GM19438 (cell line): ENCODE results near the gene CDRT15.
"Not testable (repeated sequence)": the region's sequence is repeated elsewhere in the genome, so short reads cannot be mapped to it uniquely, and the experiment has no call there.

Experiments
- ATAC-seq: cut with Tn5 transposase; IDR thresholded peaks from one replicate; pipeline ENCODE4 v1.9.1; 2021; ENCODE audit warnings: low read depth; ENCODE audit not compliant: unreplicated experiment

The CDRT15 gene

GRCh38 chr17:14236762-14237161 is at the start of gene CDRT15:
Gene CDRT15, minus strand, starts transcription at chr17:14236862. Its CDS starts 29 bp downstream, at chr17:14236833.
- not testable (repeated sequence) for ATAC-seq

GRCh38 chr17:14282726-14283125 is 46.1 kb upstream of the CDRT15 start:
- ATAC-seq: no peak

GRCh38 chr17:14281530-14281929 is 44.9 kb upstream of the CDRT15 start:
- no peak for ATAC-seq

GRCh38 chr17:14276535-14277250 is 40.0 kb upstream of the CDRT15 start:
- ATAC-seq: no peak

- no peak for ATAC-seq
These were observed 33.8 kb upstream of the CDRT15 start for GRCh38 chr17:14270508-14270907.

- no peak for ATAC-seq
These were observed 32.8 kb upstream of the CDRT15 start for GRCh38 chr17:14269473-14269872.

- ATAC-seq: no peak
These were observed 31.6 kb upstream of the CDRT15 start for GRCh38 chr17:14268264-14268663.

- no peak for ATAC-seq
These were observed 24.7 kb upstream of the CDRT15 start for GRCh38 chr17:14261406-14261805.

GRCh38 chr17:14245629-14246028 is 9.0 kb upstream of the CDRT15 start:
- no peak for ATAC-seq

- no peak for ATAC-seq
These were observed 8.3 kb upstream of the CDRT15 start for GRCh38 chr17:14245002-14245401.

GRCh38 chr17:14239271-14239670 is 2.6 kb upstream of the CDRT15 start:
- not testable (repeated sequence) for ATAC-seq

GRCh38 chr17:14236032-14236431 is 630 bp downstream of the CDRT15 start:
- ATAC-seq: not testable (repeated sequence)

- not testable (repeated sequence) for ATAC-seq
These were observed 1.6 kb downstream of the CDRT15 start for GRCh38 chr17:14235047-14235446.

- ATAC-seq: not testable (repeated sequence)
These were observed 5.5 kb downstream of the CDRT15 start for GRCh38 chr17:14231187-14231586.

GRCh38 chr17:14228903-14229302 is 7.8 kb downstream of the CDRT15 start:
- ATAC-seq: no peak

- no peak for ATAC-seq
These were observed 9.6 kb downstream of the CDRT15 start for GRCh38 chr17:14227052-14227451.

- ATAC-seq: no peak
These were observed 11.2 kb downstream of the CDRT15 start for GRCh38 chr17:14225254-14225980.

- no peak for ATAC-seq
These were observed 14.1 kb downstream of the CDRT15 start for GRCh38 chr17:14222611-14223010.

- no peak for ATAC-seq
These were observed 22.4 kb downstream of the CDRT15 start for GRCh38 chr17:14214271-14214670.

GRCh38 chr17:14212401-14212800 is 24.3 kb downstream of the CDRT15 start:
- no peak for ATAC-seq

- no peak for ATAC-seq
These were observed 24.9 kb downstream of the CDRT15 start for GRCh38 chr17:14211801-14212200.

GRCh38 chr17:14211246-14211645 is 25.4 kb downstream of the CDRT15 start:
- ATAC-seq: no peak
